Activated naive CD8-positive, alpha-beta T cell treated with anti-CD3 and anti-CD28 coated beads, Interleukin-2, amount 50 U/mL, for 16 hours (primary cell): ENCODE measurements around the gene PLBD2.

Experiments
- DNase-seq: peaks from one replicate; pipeline ENCODE4 v3.0.0-alpha.2; 2020; ENCODE audit warnings: low read depth, low spot score

The PLBD2 gene

DNA sequence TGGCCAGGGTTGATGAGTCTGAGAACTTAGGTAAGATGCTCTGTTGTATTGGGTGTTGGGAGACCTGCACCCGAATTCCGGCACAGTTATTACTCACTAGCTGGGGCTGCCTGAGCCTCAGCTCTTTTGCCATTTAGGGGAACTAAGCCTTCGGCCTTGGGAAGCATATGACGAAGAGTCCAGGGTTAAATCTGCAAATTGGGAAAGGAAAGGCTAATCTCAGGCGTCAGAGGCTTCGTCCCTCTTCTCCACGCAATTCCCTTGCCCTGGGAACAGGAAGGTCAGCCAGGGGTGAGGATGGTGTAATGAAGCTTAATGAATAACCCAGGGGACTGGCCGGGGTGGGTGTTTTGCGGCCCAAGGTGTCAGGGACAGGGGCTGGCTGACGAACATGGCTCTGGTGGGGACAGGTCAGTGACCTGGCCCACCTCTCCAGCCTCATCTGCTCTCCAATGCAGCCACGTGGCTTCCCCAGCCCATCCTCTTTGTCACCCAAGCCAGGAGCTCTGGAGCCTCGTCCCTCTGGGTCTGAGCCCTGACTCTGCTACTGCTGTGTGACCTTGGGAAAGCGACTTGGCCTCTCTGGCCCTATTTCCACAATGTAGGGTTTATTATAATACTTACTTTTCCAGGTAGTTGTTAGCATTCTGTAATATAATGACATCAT, 60.0 kb downstream of the PLBD2 start:
- no peak for DNase-seq

DNA sequence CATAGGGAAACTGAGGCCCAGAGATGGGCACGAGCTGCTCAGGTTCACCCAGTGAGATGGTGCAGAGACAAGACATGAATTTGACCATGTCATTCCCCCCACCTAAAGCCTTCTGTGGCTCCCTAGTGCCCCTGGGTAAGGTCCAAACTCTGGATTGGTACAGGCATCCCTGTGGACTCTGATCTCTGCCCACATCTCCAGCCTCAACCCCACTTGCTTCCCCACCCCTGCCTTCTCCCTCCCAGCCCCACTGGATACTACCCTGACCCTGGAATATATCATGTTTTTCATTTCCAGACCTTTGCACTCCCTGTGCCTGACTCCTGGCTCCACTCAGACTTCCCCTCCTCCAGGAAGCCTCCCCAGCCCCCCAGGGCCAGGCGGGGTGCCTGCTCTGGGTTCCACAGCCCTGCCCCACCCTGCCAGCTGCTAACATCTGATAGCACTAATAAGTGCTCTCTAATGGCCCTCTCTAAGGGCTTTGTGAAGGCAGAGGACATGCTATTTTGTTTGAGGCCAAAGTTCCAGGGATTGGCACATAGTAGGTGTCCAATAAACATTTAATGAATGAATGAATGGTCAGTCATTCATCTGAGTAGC, 62.7 kb downstream of the PLBD2 start:
- DNase-seq, result no peak

DNA sequence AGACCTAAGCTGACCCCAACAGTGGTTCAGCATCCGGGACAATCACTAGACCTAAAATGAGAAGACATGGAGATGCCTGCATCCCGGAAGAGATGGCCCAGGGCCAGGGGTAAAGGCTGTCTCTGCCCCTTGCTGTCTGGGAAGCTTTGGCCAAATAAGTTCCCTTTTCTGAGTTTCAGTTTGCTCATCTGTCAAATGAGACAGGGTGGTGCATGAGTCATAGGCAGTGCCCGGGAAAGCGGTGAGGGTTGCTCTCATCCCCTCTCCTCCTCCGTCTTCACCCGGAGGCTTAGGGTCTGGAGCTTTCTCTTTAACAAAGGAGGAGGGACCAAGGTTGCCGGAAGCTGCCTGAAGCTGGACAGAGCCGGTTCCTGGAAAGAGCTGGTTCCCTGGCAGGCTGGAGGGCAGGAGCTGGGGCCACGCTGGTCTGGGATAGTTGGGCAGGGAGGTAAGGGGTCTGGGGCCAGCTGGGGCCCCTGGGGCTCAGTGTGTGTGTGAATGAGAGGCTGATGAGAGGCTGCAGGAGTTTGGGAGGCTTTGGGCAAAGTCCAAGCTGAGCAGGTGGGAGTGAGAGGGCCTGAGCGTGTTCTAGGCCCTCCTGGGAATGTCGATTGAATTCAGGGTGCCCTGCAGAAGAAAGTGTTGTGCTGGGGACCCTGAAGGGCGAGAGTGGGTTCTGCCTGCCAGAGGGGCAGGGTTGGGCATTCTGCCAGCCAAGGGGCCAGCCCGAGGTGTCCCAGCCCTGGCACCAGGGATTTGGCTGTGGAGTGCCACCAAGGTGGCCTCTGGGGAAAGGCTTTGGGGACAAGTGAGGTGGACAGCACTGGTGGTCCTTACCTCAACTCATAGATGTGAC, 63.9 kb downstream of the PLBD2 start, which contains the start of gene SDSL:
Gene SDSL, plus strand, starts transcription at position 351 of the 856 bp plus-strand sequence. CDS start 5,603 bp downstream, outside the sequence.
- no peak for DNase-seq

DNA sequence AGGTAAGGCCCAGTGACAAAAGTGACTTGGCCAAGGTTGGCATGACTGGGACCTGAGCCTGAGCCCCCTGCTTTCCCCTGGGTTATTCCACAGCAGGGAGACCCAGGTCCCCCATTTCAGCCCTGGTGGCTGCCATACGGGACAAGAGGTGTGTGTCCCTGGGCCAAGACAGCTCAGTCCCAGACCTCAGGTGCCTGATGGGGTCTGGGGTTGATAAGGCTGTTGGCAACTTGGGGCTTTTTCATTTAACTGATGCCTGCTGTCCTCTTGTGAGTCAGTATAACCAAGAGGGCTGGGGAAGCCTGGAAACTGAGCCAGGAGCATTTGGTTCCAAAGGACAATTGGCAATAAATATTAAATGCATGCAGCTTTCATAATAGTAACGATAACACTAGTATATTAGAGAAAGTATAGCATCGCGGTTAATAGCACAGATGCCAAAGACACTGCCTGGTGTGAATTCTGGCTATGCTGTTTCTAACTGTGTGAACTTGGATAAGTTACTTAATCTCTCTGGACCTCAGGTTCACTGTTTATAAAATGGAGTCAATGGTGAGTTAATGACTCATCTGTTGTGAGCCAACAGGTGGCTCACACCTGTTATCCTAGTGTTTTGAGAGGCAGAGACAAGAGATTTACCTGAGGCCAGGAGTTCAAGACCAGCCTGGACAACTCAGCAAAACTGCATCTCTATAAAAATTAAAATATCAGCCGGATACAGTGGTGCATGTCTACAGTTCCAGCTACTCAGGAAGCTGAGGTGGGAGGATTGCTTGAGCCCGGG, 64.7 kb downstream of the PLBD2 start:
- no peak for DNase-seq

DNA sequence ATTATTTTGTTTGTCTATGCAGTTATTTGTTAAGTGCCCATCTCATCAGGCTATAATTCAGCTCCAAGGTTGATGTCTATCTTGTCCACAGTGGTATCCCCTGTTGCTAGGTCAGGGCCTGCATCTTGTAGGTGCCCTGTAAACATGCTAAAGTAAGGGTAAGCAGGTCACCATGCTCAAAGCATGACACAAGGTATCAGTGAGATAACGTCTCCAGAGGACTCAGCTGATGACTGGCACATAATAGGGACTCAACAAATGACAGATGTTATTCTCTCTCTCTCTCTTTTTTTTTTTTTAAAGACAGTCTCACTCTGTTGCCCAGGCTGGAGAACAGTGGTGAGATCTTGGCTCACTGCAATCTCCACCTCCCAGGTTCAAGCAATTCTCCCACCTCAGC, 66.1 kb downstream of the PLBD2 start:
- DNase-seq, result no peak

DNA sequence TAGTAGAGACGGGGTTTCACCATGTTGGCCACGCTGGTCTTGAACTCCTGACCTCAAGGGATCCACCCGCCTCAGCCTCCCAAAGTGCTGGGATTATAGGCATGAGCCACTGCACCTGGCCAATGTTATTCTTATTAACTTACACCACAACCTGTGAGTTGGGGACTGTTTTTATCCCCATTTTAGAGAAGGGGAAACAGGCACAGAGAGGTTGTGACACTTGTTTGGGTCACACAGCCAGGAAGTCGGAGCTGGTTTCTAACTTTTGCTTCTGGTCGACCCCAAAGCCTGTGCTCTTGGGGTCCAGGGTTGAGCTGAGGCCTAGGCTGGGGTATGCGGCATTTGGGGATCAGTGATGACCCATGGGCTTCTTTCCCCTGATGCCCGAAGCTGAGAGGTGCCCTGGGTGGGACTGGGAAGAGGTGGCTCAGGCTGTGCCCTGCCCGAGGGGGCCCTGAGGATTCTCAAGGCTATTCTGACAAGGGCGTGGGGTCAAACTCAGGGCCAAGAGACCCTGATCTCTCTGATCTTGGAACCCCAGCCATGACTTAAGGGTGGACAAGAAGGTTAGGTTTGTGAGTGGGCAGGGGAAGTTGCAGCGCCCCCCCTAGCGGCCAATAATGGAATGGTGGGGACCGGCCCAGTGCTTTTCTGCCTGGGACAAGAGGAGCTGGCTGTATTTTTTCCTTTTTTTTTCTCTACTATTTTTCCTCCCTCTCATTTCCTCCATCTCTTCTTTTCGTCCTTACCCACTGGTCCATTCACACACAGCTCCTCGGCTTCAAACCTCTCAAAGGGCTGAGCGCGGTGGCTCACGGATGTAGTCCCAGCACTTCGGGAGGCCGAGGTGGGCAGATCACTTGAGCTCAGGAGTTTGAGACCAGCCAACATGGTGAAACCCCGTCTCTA, 66.8 kb downstream of the PLBD2 start:
- peak; percentile 12 for DNase-seq

DNA sequence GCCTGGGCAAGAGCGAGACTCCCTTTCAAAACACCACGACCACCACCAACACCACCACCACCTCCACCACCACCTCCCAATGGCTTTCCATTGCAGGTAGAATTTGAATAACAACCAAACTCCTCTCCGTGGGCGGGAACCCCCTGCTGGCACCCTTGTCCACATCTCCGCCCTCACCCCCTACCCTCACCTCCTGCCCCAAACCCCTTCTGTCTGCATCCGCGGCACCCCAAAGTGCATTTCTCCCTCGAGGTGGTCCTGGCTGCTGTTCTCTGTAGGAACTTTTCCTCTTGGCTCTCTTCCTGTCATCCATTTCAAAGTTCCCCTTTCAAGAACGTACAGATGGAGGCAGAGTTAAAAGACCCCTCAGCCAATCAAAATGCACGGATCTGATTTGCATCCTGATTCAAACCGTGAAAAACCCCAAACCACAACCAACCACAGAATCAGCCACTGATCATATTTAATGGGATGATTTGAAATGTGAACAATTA, 67.6 kb downstream of the PLBD2 start:
- DNase-seq, result no peak

DNA sequence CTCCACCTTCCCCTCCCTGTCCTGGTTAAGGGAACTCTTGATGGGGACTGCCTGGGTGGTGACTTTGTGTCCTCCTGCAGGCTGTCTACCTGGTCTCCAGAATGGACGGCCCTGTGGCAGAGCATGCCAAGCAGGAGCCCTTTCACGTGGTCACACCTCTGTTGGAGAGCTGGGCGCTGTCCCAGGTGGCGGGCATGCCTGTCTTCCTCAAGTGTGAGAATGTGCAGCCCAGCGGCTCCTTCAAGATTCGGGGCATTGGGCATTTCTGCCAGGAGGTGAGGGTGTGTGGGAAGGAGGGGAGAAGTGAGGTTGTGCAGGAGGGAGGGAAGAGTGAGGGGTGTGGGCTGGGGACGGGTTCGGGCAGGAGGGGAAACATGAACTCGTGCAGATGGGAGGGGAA, 69.5 kb downstream of the PLBD2 start:
- DNase-seq, result no peak

DNA sequence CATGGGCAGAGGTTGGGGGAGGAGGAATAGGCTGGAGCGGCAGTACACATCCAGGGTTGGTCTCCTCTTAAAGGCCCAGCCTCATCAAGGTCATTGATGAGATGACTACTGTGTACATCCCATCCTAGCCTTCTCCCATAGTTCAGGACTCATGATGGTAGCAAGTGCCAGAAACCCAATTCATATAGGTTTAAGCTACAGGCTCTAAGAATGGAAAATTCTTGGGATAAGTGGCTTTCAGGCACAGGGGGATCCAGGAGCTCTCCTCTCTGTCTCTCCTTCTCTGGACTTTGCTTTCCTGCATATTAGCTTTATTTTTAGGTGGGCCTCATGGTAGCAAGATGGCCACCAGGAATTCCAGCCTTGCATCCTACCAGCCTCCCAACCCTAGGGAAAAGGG, 70.1 kb downstream of the PLBD2 start:
- DNase-seq, result no peak

DNA sequence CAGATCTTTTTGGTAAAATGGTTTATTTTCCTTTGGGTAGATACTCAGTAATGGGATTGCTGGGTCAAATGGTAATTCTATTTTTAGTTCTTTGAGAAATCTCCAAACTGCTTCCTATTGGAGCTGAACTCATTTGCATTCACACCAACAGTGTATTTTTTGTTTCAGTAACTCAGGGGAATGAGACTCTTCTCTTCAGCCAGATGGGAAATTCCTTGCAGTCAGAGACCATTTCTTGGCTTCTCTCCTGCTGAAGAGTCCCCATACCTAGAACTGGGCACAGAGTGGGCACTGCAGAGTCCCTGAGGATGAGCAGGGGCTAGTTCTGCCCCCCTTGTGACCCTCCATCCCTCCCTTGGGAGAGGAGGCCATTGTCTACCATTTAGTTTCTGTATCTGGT, 74.6 kb downstream of the PLBD2 start:
- no peak for DNase-seq

DNA sequence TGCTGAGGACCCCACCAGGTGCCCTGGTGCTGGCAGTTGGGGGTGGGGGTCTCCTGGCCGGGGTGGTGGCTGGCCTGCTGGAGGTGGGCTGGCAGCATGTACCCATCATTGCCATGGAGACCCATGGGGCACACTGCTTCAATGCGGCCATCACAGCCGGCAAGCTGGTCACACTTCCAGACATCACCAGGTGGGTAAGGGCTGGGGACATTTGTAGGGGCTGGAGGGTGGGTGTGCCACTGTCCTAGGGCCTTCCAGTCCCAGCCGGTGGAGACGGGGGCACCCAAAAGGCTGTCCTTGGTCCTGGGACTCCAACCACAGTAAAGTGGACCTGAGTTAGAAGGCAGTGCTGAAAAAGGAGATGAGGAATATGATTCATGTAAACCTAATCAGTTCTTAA, 77.0 kb downstream of the PLBD2 start:
- DNase-seq, result no peak

DNA sequence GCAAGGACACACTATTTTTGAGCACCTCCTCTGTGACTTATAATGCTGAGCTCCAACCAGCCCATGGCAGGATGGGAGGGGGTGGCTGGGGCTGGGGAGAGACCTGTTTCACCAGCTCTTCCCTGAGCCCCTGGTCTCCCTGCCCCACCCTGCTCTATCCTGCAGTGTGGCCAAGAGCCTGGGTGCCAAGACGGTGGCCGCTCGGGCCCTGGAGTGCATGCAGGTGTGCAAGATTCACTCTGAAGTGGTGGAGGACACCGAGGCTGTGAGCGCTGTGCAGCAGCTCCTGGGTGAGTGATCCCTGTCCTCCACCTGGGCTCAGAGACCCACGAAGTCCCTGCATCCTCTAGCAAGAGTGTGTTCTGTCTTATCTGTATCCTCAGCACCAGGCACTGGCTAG, 78.2 kb downstream of the PLBD2 start:
- no peak for DNase-seq

DNA sequence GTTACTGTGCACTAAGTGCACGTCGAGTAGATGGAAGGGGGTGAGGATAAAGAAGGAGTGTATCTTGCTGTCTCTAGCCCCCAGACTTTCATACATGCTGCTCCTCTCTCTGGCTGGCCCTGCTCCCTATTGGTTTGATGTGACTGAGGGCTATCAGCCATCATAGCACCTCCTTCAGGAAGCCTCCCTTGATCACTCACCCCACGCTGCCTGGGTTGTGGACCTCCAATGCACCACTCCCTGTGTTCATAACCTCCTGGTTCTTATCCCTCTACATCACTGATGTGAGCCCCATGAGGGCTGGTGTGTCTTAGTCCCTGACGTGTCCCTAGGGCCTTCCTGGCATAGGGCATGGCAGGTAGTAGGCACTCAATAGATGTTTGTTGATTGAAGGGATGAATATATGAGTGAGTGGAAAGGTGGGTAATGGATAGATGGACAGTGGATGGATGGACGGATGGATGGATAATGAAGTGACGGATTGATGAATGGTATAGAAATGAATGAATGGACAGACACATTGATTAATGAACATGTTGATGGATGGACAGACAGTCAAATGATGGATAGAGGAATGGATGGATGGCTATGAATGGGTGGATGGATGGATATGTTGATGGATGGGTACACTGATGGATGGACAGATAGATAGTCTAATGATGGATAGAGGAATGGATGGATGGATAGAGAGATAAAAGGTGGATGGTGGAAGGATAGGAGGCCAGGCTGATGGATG, 78.8 kb downstream of the PLBD2 start:
- no peak for DNase-seq

DNA sequence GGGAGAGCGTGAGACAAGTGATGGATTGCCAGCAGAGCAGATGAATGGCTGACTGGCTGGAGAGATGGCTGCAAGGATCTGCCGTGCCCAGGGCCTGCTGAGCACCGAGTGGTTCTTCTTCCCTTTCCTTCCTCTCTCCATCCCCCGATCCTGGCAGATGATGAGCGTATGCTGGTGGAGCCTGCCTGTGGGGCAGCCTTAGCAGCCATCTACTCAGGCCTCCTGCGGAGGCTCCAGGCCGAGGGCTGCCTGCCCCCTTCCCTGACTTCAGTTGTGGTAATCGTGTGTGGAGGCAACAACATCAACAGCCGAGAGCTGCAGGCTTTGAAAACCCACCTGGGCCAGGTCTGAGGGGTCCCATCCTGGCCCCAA, 79.3 kb downstream of the PLBD2 start:
- DNase-seq, result no peak

DNA sequence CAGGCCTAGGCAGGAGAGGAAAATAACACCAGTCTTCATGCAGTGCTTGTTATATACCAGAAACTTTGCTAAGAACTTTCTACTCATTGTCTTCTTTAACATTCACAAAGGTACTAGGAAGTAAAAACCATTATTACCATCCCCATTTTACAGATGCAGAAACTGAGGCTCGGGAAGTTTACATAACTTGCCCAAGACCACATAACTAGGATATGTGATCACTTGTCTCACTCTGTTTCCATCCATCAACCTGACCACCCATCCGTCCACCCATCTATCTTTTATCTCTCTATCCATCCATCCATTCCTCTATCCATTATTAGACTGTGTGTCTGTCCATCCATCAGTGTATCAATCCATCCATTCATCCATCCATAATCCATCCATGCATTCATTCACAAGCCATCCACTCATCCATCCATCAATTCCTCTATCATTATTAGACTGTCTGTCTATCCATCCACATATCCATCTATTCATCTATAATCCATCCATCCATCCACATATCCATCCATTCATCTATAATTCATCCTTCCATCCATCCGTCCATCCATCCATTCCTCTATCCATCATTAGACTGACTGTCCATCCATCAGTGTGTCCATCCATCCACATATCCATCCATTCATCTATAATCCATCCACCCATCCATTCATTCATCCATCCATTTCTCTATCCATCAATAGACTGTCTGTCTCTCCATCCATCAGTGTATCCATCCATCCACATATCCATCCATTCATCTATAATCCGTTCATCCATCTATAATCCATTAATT, 80.3 kb downstream of the PLBD2 start:
- DNase-seq, result no peak

DNA sequence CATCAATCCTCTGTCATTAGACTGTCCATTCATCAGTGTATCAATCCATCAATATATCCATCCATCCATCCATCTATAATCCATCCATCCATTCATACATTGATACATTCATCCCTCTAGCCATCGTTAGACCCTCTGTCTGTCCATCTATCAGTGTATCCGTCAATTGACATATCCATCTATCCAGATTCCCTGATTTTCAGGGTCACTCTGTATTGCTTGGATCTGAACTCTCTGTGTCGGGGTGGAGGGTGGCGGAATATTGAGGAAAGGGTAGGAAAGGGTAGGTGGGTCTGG, 80.9 kb downstream of the PLBD2 start:
- DNase-seq, result no peak

DNA sequence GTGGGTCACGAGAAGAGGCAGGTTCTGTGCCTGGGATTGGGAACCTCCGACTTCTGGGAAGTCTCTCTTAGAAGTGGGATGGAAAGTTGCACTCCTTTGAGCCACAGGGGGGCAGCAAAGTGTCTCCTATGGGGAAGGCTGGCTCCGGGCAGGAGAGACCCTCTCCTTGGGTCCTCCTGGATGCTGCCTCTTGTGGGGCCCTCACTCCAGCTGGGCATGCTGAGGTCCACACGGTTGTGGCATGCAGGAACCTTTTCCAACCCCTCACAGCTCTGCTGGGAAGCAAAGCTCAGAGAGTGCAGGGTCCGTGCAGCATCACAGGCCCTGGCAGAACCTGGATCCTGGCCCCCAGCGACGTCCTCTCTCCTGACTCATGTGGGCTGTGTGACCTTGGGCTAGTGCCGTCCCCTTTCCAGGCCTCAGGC, 81.2 kb downstream of the PLBD2 start:
- DNase-seq, result no peak

DNA sequence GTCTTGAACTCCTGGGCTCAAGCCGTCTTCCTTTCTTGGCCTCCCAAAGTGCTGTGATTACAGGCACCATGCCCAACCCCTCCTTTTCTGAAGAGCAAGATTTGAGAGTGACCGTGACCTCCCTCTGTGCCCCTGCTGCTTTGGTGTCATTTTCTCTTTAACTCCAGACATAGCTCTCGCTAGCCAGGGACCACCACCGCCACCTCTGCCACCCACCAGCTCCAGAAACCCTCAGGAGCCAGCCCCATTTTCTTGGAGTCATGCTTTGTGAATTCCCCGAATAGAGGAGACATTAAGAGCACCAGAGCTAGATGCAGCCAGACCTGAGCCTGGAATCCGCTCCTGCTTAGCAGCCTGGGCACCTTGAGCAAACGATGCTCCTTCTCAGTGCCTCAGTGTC, 81.9 kb downstream of the PLBD2 start:
- no peak for DNase-seq
